ENCODE measurements around the gene SPTBN1.

SPTBN1 gene

GRCh38 chr2:54531558-54531957, 75.4 kb downstream of the SPTBN1 start:
- no peak for TF ChIP-seq ZFX (IDR thresholded peaks at IDR 0.05)
- TF ChIP-seq, protein P1, sequence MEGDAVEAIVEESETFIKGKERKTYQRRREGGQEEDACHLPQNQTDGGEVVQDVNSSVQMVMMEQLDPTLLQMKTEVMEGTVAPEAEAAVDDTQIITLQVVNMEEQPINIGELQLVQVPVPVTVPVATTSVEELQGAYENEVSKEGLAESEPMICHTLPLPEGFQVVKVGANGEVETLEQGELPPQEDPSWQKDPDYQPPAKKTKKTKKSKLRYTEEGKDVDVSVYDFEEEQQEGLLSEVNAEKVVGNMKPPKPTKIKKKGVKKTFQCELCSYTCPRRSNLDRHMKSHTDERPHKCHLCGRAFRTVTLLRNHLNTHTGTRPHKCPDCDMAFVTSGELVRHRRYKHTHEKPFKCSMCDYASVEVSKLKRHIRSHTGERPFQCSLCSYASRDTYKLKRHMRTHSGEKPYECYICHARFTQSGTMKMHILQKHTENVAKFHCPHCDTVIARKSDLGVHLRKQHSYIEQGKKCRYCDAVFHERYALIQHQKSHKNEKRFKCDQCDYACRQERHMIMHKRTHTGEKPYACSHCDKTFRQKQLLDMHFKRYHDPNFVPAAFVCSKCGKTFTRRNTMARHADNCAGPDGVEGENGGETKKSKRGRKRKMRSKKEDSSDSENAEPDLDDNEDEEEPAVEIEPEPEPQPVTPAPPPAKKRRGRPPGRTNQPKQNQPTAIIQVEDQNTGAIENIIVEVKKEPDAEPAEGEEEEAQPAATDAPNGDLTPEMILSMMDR (conservative IDR thresholded peaks at IDR 0.05): no peak
- no peak overlapping the region for H3K27ac ChIP-seq

DNA sequence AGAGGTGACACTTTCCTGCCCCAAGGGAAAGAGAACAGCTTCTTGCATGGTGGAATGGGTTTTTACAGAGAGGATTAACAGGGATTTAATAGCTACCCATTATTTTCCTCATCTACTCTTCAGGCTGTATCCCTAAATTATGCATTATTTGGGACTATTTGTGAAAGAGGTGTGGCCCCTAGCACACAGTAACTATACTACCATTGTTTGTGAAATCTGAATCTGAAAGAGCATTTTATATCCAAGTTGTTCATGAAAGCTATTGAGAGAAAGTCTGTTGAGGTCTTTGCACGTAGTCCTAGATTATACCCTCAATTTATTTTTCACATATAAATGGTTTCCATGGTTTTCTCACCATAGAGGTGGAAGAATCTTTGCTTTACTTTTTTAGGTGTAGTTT, 78.1 kb downstream of the SPTBN1 start:
- H3K27ac ChIP-seq: no peak overlapping the region
- no peak for TF ChIP-seq ZFX (IDR thresholded peaks at IDR 0.05)
- TF ChIP-seq, protein P1 (conservative IDR thresholded peaks at IDR 0.05): no peak

DNA sequence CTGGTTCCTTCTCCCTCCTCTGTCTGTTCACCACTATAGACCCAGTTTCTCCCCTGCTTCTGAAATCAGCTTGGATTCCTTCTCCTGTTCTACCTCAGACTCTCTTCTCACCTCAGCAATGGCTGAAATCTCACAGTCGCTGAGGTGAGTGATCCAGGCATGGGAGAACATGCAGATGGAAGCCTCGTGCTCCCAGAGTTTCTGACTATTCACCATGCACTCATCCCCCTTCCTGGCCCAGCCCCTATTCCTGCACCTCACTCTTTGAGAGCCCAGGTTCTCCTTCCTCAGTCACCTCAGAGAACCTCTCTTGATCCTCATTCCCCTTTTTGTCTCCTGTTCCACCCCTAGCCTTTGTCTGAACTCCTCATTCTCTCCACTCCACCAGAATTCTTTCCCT, 78.5 kb downstream of the SPTBN1 start:
- H3K27ac ChIP-seq: no peak overlapping the region
- TF ChIP-seq, protein P1 (conservative IDR thresholded peaks at IDR 0.05): no peak
- no peak for TF ChIP-seq ZFX (IDR thresholded peaks at IDR 0.05)

- no peak for TF ChIP-seq ZFX (IDR thresholded peaks at IDR 0.05)
- TF ChIP-seq, protein P1 (conservative IDR thresholded peaks at IDR 0.05): no peak
Measured at GRCh38 chr2:54535599-54536195, 79.6 kb downstream of the SPTBN1 start.

DNA sequence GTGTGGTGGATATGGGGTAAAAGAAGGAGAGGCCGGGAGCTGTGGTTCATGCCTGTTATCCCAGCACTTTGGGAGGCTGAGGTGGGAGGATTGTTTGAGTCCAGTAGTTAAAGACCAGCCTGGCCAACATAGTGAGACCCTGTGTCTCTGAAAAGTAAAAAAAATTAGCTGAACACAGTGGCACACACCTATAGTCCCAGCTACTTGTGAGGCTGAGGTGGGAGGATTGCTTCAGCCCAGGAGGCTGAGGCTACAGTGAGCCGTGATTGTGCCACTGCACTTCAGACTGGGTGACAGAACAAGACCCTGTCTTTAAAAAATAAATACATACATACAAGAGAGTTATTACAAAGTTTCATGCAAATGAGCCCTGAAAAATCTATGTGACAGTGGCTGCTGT, 80.6 kb downstream of the SPTBN1 start:
- H3K27ac ChIP-seq: no peak overlapping the region
- TF ChIP-seq ZFX (IDR thresholded peaks at IDR 0.05): no peak
- TF ChIP-seq, protein P1 (conservative IDR thresholded peaks at IDR 0.05): no peak

More at GRCh38 chr2:54535599-54536195, 79.6 kb downstream of the SPTBN1 start:
- H3K27ac ChIP-seq: no peak overlapping the region

DNA sequence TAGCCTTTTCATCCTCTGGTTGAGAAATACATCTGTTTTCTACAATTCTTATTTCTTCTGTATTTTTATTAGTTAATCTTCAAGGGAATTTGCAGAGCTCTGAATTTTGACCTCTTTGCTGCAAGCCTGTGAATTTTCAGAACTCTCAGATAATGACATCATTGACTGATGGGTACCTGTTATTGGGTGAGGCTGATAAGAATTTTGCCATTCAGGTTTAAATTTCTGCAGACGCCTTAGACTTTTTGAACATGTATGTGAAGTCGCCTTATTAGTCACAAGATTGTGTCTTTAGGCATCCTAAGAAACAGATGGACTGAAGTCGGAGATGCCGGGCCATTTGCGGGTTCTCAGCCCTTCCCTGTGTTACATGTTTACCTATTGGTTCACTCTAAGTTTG, 82.4 kb downstream of the SPTBN1 start:
- no peak overlapping the region for H3K27ac ChIP-seq
- TF ChIP-seq, protein P1 (conservative IDR thresholded peaks at IDR 0.05): no peak
- no peak for TF ChIP-seq ZFX (IDR thresholded peaks at IDR 0.05)

- TF ChIP-seq, protein P1 (conservative IDR thresholded peaks at IDR 0.05): no peak
- no peak for TF ChIP-seq ZFX (IDR thresholded peaks at IDR 0.05)
- H3K27ac ChIP-seq: no peak overlapping the region
Measured at GRCh38 chr2:54539683-54540082, 83.6 kb downstream of the SPTBN1 start.

Data from C4-2B (cell line).